ENCODE results near the gene ARID3B. TPM values are rescaled to one million over a fixed set of nuclear protein-coding genes. Genes with fewer than 3 reads are reported as not detected.

ARID3B gene
- total RNA-seq, 2 experiments from 2014 or later, result 25.0 to 27.9 TPM

GRCh38 chr15:74548241-74548640, 7.2 kb downstream of the ARID3B start:
- intact Hi-C loops (cut with DNase I, micrococcal nuclease), result loop anchor here (10.0 kb wide), 6 partner anchors 237 to 1097 kb away; partner anchors contain the start of genes COX5A (in 1 of the 2), CSK (in 1 of the 2), IMP3 (in 1 of the 2) and NPTN (in 1 of the 2)

GRCh38 chr15:74549816-74550215, 8.8 kb downstream of the ARID3B start:
- peaks cover 35% of the 10 kb centered on the region for H3K4me1 ChIP-seq (ENCODE audit: insufficient read depth, low read length)
- peaks cover 53% of the 10 kb centered on the region for H3K36me3 ChIP-seq (ENCODE audit: insufficient read depth, low read length)
- H3K9me3 ChIP-seq (ENCODE audit: control insufficient read depth in 1 of 2, insufficient read depth in 1 of 2, low read length in 2 of 2), result no peaks in the 10 kb centered on the region
- H3K27me3 ChIP-seq (ENCODE audit: control insufficient read depth in 1 of 2, insufficient read depth in 2 of 2, low read length in 2 of 2), result no peaks in the 10 kb centered on the region
- no peak overlapping the region for H3K4me3 ChIP-seq (ENCODE audit: low read length)
- H3K4me3 Mint-ChIP-seq, result no peak overlapping the region
- ATAC-seq (ENCODE audit: poor library complexity), result no peak
- H3K27ac Mint-ChIP-seq, result no peak overlapping the region
- intact Hi-C loops (cut with DNase I, micrococcal nuclease), result loop anchor here (10.0 kb wide), 6 partner anchors 235 to 1095 kb away; partner anchors contain the start of genes COX5A (in 1 of the 2), CSK (in 1 of the 2), IMP3 (in 1 of the 2) and NPTN (in 1 of the 2)
- no peak for DNase-seq
- no peaks in the 10 kb centered on the region for H3K27me3 Mint-ChIP-seq
- TF ChIP-seq CTCF (IDR thresholded peaks at IDR 0.05), result no peak
- ChIA-PET CTCF (no interaction called here), POLR2A (no interaction called here)
- no peaks in the 10 kb centered on the region for H3K9me3 Mint-ChIP-seq
- peaks cover 77% of the 10 kb centered on the region for H3K4me1 Mint-ChIP-seq (ENCODE audit: low read depth)
- H3K27ac ChIP-seq (ENCODE audit: low read depth in 1 of 2, low read length in 2 of 2), result no peak overlapping the region
- H3K36me3 Mint-ChIP-seq (ENCODE audit: low read depth), result peaks cover 80% of the 10 kb centered on the region

More at GRCh38 chr15:74548241-74548640, 7.2 kb downstream of the ARID3B start:
- ChIA-PET POLR2A (no interaction called here), CTCF (no interaction called here)
- no peak for ATAC-seq (ENCODE audit: poor library complexity)
- Mint-ChIP-seq H3K9me3 (no peaks in the 10 kb centered on the region), H3K4me3 (no peak overlapping the region), H3K27me3 (no peaks in the 10 kb centered on the region), H3K4me1 (ENCODE audit: low read depth) (peaks cover 78% of the 10 kb centered on the region), H3K27ac (no peak overlapping the region), H3K36me3 (ENCODE audit: low read depth) (peaks cover 82% of the 10 kb centered on the region)
- Histone ChIP-seq H3K27ac (ENCODE audit: low read depth in 1 of 2, low read length in 2 of 2) (no peak overlapping the region), H3K27me3 (ENCODE audit: control insufficient read depth in 1 of 2, insufficient read depth in 2 of 2, low read length in 2 of 2) (no peaks in the 10 kb centered on the region), H3K4me1 (ENCODE audit: insufficient read depth, low read length) (peaks cover 48% of the 10 kb centered on the region), H3K4me3 (ENCODE audit: low read length) (no peak overlapping the region), H3K9me3 (ENCODE audit: control insufficient read depth in 1 of 2, insufficient read depth in 1 of 2, low read length in 2 of 2) (no peaks in the 10 kb centered on the region), H3K36me3 (ENCODE audit: insufficient read depth, low read length) (peaks cover 57% of the 10 kb centered on the region)
- TF ChIP-seq CTCF (IDR thresholded peaks at IDR 0.05), result no peak
- DNase-seq, result no peak

GRCh38 chr15:74551714-74552113, 10.7 kb downstream of the ARID3B start:
- DNase-seq (no peak), ATAC-seq (ENCODE audit: poor library complexity) (no peak)
- Histone ChIP-seq H3K27ac (ENCODE audit: low read depth in 1 of 2, low read length in 2 of 2) (no peak overlapping the region), H3K9me3 (ENCODE audit: control insufficient read depth in 1 of 2, insufficient read depth in 1 of 2, low read length in 2 of 2) (no peaks in the 10 kb centered on the region), H3K27me3 (ENCODE audit: control insufficient read depth in 1 of 2, insufficient read depth in 2 of 2, low read length in 2 of 2) (no peaks in the 10 kb centered on the region), H3K36me3 (ENCODE audit: insufficient read depth, low read length) (peaks cover 48% of the 10 kb centered on the region), H3K4me1 (ENCODE audit: insufficient read depth, low read length) (peaks cover 22% of the 10 kb centered on the region), H3K4me3 (ENCODE audit: low read length) (no peak overlapping the region)
- Mint-ChIP-seq H3K9me3 (no peaks in the 10 kb centered on the region), H3K4me3 (no peak overlapping the region), H3K4me1 (ENCODE audit: low read depth) (peaks cover 67% of the 10 kb centered on the region), H3K27me3 (no peaks in the 10 kb centered on the region), H3K27ac (no peak overlapping the region), H3K36me3 (ENCODE audit: low read depth) (peaks cover 75% of the 10 kb centered on the region)
- intact Hi-C loops (cut with DNase I, micrococcal nuclease), result no loop called here
- ChIA-PET POLR2A (interaction anchor here (1.0 kb wide), 1 partner anchor 10 kb away, joined by 3 read pairs; the partner anchor contains the start of gene ARID3B), CTCF (no interaction called here)
- no peak for TF ChIP-seq CTCF (IDR thresholded peaks at IDR 0.05)
